HL-60 (cell line): ENCODE results near the gene CCDC126.

Source experiments
- POLR2AphosphoS5 ChIP-seq: IDR thresholded peaks from 2 replicates; pipeline ENCODE4 v1.6.1; 2012; ENCODE audit warnings: low read depth
- SPI1 ChIP-seq: IDR thresholded peaks from 2 replicates; pipeline ENCODE4 v1.6.1; 2012; ENCODE audit warnings: low read depth, mild to moderate bottlenecking, borderline replicate concordance
- TF ChIP-seq, protein P1 (sequence below): IDR thresholded peaks from one replicate; pipeline ENCODE4 v1.5.1; 2011; ENCODE audit warnings: low read length, control low read depth, inconsistent platforms; ENCODE audit not compliant: insufficient read depth
- TF ChIP-seq, protein P2 (sequence below): IDR thresholded peaks from 2 replicates; pipeline ENCODE4 v1.6.1; 2012; ENCODE audit warnings: low read depth; ENCODE audit not compliant: insufficient replicate concordance

DNA sequence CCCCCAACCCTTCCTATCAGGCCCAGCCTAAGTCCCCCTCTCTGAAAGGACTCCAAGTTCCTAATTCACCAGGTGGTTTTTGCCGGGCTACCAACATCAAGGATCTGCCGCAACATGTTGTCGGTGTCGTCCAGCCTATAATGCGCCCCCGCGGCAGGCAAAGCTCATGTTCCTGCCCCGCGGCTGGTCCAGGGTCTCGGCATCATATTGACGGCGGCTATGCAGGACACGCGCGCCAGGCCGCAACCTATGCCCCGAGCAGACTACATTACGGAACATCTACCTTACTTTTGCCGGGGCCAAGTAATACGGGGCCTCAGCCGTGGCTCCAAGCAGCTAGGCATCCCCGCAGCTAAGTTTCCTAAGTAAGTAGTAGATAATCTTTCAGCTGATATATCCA lies 58.3 kb downstream of the CCDC126 start:
- TF ChIP-seq, protein P1, sequence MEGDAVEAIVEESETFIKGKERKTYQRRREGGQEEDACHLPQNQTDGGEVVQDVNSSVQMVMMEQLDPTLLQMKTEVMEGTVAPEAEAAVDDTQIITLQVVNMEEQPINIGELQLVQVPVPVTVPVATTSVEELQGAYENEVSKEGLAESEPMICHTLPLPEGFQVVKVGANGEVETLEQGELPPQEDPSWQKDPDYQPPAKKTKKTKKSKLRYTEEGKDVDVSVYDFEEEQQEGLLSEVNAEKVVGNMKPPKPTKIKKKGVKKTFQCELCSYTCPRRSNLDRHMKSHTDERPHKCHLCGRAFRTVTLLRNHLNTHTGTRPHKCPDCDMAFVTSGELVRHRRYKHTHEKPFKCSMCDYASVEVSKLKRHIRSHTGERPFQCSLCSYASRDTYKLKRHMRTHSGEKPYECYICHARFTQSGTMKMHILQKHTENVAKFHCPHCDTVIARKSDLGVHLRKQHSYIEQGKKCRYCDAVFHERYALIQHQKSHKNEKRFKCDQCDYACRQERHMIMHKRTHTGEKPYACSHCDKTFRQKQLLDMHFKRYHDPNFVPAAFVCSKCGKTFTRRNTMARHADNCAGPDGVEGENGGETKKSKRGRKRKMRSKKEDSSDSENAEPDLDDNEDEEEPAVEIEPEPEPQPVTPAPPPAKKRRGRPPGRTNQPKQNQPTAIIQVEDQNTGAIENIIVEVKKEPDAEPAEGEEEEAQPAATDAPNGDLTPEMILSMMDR = no peak
- TF ChIP-seq, protein P2, sequence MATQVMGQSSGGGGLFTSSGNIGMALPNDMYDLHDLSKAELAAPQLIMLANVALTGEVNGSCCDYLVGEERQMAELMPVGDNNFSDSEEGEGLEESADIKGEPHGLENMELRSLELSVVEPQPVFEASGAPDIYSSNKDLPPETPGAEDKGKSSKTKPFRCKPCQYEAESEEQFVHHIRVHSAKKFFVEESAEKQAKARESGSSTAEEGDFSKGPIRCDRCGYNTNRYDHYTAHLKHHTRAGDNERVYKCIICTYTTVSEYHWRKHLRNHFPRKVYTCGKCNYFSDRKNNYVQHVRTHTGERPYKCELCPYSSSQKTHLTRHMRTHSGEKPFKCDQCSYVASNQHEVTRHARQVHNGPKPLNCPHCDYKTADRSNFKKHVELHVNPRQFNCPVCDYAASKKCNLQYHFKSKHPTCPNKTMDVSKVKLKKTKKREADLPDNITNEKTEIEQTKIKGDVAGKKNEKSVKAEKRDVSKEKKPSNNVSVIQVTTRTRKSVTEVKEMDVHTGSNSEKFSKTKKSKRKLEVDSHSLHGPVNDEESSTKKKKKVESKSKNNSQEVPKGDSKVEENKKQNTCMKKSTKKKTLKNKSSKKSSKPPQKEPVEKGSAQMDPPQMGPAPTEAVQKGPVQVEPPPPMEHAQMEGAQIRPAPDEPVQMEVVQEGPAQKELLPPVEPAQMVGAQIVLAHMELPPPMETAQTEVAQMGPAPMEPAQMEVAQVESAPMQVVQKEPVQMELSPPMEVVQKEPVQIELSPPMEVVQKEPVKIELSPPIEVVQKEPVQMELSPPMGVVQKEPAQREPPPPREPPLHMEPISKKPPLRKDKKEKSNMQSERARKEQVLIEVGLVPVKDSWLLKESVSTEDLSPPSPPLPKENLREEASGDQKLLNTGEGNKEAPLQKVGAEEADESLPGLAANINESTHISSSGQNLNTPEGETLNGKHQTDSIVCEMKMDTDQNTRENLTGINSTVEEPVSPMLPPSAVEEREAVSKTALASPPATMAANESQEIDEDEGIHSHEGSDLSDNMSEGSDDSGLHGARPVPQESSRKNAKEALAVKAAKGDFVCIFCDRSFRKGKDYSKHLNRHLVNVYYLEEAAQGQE = no peak
- no peak for TF ChIP-seq POLR2AphosphoS5
- no peak for TF ChIP-seq SPI1
